Urinary bladder (tissue), 4 donors: Measurements from ENCODE around the gene ARHGEF2. TPM values are rescaled to one million over a fixed set of nuclear protein-coding genes. Genes with fewer than 3 reads are reported as not detected.

Source experiments
- DNase-seq: peaks from one replicate; pipeline ENCODE4 v3.0.0-alpha.2; 2015; ENCODE audit errors: extremely low spot score
- H3K27ac ChIP-seq: one replicate; pipeline ENCODE4 v1.5.1; 2013; ENCODE audit warnings: low read depth, mild to moderate bottlenecking, moderate library complexity
- H3K36me3 ChIP-seq: one replicate; pipeline ENCODE4 v1.6.1; 2013; ENCODE audit warnings: mild to moderate bottlenecking, moderate library complexity; ENCODE audit not compliant: insufficient read depth
- H3K4me1 ChIP-seq: one replicate; pipeline ENCODE4 v1.6.1; 2013; ENCODE audit warnings: mild to moderate bottlenecking, moderate library complexity; ENCODE audit not compliant: insufficient read depth
- H3K4me3 ChIP-seq: one replicate; pipeline ENCODE4 v1.5.1; 2013; ENCODE audit warnings: low read depth, low read length
- WGBS: extraction: QIAGEN DNeasy Blood & Tissue Kit; methylation state at CpG from one replicate; pipeline ENCODE4 v1.1.7; 2013; 5-methylcytosine and 5-hydroxymethylcytosine counted together
- polyA plus RNA-seq: library from polyadenylated mRNA; stranded (reverse); fragments of 200-250 nt; gene quantifications from one replicate; pipeline ENCODE4 v1.2.3, GENCODE V29; 2013
- total RNA-seq: library from RNA; depleted of rRNA; stranded (reverse); fragments of >200 nt; gene quantifications from one replicate; pipeline ENCODE4 v1.2.3, GENCODE V29; 2014
- donor health status: healthy with polysubstance abuse.
- donor health status: healthy.

The ARHGEF2 gene
- total and polyA plus RNA-seq, 2 donors, result 40.5 to 63.3 TPM

DNA sequence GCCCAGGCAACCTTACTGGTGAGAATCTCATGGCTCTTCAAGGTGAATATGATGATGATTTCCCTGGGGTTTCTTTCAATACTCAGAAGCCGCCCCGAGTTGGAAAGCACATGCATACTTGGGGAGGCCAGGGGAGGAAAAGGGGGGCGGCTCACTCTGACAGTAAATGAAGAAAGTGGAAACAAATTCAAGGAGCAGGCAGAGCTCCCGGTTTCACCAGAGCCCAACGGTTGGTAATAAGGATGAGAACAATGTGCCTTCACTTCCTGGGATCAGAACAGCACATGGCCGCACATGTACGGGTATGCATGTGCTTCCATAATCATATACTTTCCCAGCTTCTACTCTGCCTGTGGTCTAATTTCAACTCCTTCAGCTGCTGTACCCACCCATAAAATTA lies 3.8 kb upstream of the ARHGEF2 start:
- Histone ChIP-seq H3K36me3 (no peaks in the 10 kb centered on the region), H3K4me1 (no peaks in the 10 kb centered on the region), H3K27ac (no peak overlapping the region), H3K4me3 (peak overlapping the region; percentile 0)
- DNase-seq, result no peak
- 56% methylated on average over 7 of the region's 7 CpGs for WGBS

DNA sequence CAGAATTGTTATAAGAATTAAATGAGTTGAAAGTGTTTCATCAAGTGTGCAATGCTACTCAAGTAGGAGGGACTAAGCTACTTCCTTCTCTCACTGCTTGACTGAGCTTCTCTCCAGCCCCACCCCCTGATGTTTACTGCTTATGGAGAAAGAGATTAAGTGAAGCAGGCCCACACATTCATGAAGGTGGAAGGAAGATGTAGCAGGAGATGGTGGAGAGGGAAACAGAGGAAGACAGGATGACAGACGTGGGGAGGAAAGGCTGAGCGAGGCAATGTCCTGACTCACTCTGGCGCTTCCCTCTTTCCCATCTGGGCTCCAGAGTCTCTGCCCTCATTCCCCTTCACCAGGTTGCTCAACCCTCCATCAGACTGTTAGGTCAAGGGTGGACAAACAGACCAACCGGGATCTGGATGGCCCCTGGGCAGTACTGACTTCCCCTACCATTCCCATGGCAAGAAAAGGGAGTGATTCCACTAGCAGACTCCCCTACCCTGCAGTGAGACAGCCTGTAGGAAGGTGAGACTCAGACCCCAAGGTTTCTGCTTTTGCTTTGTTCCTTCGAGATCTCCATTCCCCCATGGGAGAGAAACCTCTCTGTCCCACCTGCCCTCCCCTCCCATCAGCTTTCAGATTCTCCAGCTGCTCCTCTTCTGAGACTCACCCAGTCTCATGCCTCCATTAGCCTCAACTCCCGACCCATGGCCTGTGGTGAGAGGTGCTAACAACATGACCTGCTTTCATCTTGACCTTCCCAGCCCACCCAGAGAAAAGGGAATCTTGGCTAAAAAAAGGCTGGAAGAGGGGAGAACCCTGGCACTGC lies 3.1 kb upstream of the ARHGEF2 start:
- H3K4me1 ChIP-seq, result no peaks in the 10 kb centered on the region
- H3K4me3 ChIP-seq, result no peak overlapping the region
- H3K36me3 ChIP-seq, result no peaks in the 10 kb centered on the region
- no peak for DNase-seq
- no peak overlapping the region for H3K27ac ChIP-seq
- WGBS, result 57% methylated on average over 6 of the region's 6 CpGs

DNA sequence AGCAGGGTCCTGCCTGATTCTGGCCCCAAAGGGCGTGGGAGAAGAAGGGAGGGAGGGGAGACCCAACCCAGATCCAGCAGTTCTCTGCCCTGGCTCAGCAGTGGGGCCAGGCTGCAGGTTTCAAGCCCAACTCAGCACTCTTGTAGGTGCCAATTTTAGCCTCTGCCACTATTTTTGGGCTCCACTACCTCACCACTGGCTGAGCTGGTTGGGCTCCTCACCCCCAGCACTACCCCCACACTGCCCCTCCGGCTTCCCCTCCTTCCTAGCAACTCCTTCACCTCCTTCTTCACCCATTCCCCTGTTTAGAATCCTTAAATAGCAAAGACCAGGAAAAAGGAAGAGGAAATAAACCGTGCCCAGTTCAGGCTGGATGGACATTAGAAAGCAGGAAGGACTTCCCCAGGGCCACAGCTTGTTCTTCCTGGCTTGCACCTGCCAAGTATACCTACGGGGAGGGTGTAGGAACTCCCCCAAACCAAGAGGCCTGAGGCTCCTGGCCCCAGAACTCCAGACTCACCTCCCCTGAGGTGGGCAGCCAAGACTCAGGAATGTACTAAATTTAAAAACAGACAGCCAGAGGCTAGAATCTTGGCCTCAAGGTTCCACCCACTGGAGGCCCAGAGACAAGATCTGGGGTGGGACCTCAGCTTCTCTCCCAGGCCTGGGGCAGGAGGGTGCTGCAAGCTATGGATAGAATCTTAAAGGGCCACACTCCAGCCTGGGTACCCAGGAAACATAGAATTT lies 1.4 kb upstream of the ARHGEF2 start:
- H3K4me3 ChIP-seq, result peak overlapping the region; percentile 90
- 18% methylated on average over 4 of the region's 4 CpGs for WGBS
- DNase-seq, result no peak
- H3K27ac ChIP-seq, result peak overlapping the region; percentile 93
- H3K36me3 ChIP-seq, result no peaks in the 10 kb centered on the region
- H3K4me1 ChIP-seq, result no peaks in the 10 kb centered on the region

DNA sequence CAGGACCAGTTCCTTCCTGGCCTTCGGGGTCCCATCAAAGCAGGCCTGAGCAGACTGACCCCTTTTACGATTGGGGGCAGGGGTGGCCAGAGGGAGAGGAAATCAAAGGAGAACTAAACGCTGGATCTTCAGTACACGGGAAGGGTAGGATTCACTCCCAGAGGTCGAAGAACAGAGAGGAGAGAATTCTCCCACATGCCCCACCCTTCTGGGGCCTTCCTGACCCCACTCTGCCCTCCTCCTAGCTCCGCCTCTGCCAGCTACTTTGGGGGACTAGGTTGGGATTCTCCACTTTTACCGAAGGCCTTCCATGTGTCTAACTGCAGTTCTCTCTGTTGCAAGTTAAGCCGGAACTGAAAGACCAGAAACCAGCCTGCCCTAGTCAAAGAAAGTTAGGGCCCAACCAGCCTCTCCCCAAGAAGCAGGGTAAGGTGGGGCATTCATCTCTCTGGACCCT lies 654 bp upstream of the ARHGEF2 start:
- DNase-seq, result no peak

DNA sequence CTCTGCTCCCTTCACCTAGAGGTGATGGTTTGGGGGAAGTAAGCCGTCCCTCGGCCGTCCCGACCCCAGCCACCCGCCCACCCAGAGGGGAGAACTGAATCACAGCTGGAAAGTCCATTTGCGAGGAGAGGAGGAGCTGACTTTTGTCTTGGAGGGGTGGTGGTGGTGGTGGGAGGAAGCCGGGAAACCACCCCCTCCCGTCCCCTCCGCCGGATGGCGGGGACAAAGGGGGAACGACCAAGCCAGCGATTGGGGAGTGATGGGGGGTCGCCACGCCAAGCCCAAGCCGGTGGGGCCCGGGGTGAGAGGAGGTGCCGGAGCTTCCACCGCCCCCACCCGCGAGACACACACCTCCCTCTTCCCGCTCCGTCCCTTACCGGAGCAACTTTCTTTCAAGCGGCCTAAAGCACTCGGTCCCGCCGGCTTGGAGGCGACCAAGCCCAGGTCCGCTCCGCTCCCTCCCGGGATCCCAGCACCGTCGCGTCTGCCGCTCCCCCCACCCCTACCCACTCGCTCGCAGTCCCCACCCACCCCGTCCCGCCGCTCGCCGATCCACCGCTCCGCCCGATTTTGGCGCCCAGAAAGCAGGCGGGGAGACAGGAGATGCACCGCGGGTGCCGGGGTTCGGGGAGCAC lies 540 bp downstream of the ARHGEF2 start:
- WGBS, result under 1% methylated on average over 52 of the region's 52 CpGs
- Histone ChIP-seq H3K27ac (peak overlapping the region; percentile 93), H3K4me3 (peak overlapping the region; percentile 90), H3K4me1 (no peaks in the 10 kb centered on the region), H3K36me3 (no peaks in the 10 kb centered on the region)
- DNase-seq, result no peak

More for the DNA sequence above, 654 bp upstream of the ARHGEF2 start:
- Histone ChIP-seq H3K36me3 (no peaks in the 10 kb centered on the region), H3K27ac (peak overlapping the region; percentile 93), H3K4me1 (no peaks in the 10 kb centered on the region), H3K4me3 (peak overlapping the region; percentile 90)
- 6% methylated on average over 8 of the region's 8 CpGs for WGBS

DNA sequence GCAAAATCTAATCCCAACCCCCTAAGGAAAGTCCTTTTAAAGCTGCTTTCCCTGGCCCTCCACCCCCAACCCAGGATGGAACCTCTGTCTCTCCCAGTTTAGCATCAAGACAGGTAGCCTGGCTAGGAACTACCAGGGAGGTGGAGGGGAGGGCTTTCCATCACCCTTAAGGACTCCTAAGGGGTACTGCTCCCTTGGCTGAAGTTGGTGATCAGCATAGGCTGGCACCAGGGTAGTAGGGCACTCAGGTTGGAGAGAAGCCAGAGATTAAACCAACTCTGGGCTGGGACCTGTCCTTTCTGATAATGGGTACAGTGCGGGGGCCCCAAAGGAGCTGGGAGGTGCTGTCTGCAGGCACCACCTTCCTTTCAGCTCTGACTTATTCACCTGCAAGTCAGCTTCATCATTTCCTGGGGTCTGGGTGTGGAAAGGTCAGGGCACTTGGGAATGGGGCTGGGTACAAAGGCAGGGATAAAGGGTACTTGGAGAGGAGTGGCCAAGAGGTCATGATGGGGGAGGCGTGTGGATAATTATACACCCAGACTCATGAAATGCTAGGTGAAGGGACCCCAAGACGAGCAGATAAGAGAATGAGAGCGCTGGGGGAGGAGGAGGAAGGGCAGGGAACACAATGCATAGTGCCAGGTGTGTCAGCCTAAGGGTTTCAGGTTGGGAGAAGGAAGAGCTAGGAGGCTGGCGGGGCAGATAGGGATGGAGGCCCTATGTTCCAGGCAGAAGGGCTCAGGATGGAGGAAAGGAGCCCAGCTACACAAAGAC lies 1.2 kb downstream of the ARHGEF2 start:
- no peaks in the 10 kb centered on the region for H3K36me3 ChIP-seq
- peak overlapping the region; percentile 90 for H3K4me3 ChIP-seq
- 17% methylated on average over 5 of the region's 5 CpGs for WGBS
- no peaks in the 10 kb centered on the region for H3K4me1 ChIP-seq
- DNase-seq, result no peak
- peak overlapping the region; percentile 40 for H3K27ac ChIP-seq

DNA sequence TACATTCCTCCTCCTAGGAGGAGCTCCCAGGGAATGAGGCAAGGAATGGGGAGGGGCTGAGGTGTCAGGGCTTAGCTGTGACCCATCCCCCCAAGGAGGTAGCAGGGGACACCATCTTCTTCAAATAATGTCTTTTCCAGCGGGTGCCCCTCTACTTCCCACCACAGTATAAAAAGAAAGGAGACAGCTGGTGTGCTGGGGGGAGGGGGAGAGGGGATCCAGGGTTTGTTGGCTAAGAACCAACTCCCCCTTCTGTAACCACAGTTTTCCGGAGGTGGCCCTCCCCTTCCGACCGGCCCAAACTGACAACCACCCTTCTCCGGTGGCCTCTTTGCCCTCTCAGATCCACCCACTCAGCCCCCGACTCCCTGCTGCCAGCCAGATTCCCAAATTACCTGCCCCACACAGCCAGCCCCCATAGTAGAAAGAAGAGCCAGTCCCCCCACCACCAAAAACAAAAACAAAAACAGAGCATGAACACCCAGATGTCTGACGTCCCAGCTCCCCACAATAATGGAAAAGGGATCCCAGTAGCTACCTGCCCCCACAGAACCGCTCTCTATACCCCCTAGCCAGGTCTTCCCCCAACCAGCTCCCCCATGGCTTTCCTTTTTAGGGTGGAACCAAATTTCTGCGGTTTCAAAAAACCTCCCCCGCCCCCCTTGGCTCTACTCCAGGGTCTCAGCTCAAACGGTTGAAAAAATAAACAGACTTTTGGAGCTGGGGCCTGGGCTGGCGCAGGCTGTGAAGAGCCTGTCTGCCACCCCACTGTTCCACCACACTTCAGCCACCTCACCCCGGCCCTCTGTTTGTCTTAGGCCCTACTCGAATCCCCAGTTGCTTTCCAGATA lies 2.1 kb downstream of the ARHGEF2 start:
- 3% methylated on average over 14 of the region's 14 CpGs for WGBS
- H3K4me1 ChIP-seq, result no peaks in the 10 kb centered on the region
- no peaks in the 10 kb centered on the region for H3K36me3 ChIP-seq
- DNase-seq, result no peak
- H3K27ac ChIP-seq, result peak overlapping the region; percentile 41
- H3K4me3 ChIP-seq, result peak overlapping the region; percentile 90

DNA sequence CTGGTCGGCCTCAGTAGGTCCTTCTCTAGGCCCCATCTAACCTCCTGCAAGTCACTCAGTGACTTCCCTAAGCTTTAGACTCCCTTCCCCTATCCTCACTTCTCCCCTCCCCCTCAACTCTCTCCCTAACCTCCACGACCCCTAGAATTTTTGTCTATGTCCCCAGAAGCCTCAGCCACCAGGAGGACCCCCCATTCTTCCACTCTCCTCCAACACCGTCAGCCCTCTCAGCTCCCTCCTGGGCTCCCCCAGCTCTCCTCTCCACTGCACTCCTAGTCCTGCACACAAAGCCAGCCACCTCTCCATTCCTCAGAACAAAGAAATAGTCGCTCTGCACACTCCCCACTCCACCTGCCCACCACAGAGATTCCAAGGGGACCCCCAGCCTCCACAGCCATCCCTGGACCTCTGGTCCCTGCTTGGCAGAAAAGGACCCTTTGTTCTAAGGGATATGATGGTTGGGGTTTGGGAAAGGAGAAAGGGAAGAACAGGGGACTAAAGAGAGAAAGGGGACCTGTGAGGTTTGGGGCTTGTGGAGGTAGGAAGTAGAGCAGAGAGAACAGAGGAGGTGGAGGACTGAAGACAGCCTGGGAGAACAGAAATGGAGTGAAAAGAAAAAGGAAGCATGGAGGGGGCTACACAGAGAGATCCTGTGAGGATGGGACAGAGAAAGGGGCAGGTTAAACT lies 2.8 kb downstream of the ARHGEF2 start:
- no peak for DNase-seq
- H3K4me3 ChIP-seq, result peak overlapping the region; percentile 90
- no peaks in the 10 kb centered on the region for H3K4me1 ChIP-seq
- no peaks in the 10 kb centered on the region for H3K36me3 ChIP-seq
- H3K27ac ChIP-seq, result no peak overlapping the region
- WGBS, result 33% methylated on average over 4 of the region's 4 CpGs

DNA sequence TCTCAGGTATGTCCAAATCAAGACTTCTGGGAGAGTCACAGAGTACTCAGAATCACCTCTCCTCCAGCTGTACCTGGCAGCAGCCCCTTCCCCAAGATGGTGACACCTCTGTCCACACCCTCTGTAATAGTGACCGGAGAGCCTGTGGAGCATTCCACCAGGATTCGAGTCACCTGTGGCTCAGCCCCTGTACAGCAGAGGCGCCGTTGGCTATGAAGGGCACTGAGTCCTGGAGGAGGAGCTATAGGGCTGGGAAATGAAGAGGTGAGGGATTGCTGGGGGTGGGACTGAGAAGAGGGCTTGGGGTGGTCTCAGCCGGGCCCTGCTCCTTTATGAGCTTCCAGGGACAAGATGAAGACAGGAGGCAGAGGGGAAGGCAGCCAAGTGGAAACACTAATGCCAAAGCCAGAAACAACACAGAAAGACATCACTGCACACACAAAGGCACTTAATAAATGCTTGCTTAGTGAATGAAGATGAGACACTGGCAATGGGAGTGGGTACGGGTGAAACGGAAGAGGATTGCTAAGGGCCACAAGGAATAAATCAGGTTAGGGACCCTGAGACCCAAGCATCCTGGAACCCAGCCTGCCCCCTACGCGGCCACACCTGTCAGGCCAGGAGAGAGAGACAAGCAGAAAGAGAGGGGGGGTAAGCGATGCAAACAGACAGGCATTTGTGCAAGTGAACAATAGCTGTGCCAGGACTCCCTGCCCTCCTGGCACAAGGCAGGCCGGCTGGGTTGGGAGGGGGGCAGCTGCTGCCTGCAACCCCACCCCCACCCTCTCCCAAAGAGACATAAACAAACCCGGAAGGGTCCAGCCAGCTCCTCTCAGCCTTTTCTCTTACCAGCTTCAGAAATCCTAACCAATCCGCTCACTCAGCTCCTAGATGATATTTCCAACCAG lies 3.9 kb downstream of the ARHGEF2 start:
- Histone ChIP-seq H3K4me3 (no peak overlapping the region), H3K36me3 (no peaks in the 10 kb centered on the region), H3K4me1 (no peaks in the 10 kb centered on the region), H3K27ac (no peak overlapping the region)
- WGBS, result 22% methylated on average over 13 of the region's 13 CpGs
- no peak for DNase-seq

DNA sequence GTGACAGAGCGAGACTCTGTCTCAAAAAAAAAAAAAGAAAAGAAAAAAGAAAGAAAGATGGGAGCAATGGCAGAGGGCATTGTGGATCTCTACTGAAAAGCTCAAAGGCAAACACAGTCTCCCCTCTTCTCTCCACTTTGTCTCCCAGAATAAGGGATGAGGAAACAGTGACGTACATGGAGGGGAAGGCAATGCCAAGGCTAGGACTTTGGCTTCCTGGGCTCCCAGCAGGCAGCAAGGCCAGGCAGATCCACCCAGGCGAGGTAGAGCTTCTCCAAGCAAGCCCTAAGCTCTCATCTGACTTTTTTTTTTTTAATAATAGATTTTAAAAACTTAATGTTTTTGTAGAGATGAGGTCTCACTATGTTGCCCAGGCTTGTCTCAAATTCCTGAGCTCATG lies 4.6 kb downstream of the ARHGEF2 start:
- H3K36me3 ChIP-seq, result no peaks in the 10 kb centered on the region
- no peak overlapping the region for H3K4me3 ChIP-seq
- 74% methylated on average over 3 of the region's 3 CpGs for WGBS
- no peak overlapping the region for H3K27ac ChIP-seq
- H3K4me1 ChIP-seq, result no peaks in the 10 kb centered on the region
- no peak for DNase-seq
